NCI-H510A treated with DMSO at 0.1 percent for 48 hours (cell line): Measurements from ENCODE around the gene MORF4L1.
"Not testable (repeated sequence)": the region's sequence is repeated elsewhere in the genome, so short reads cannot be mapped to it uniquely, and the experiment has no call there.

Experiments
- DNase-seq: peaks from one replicate; lab custom pipeline; 2025; lab: John Stamatoyannopoulos, UW

The MORF4L1 gene

GRCh38 chr15:78902281-78903032 is 29.8 kb downstream of the MORF4L1 start:
- DNase-seq, result not testable (repeated sequence)

GRCh38 chr15:78904599-78905358 is 32.1 kb downstream of the MORF4L1 start:
- no peak for DNase-seq

DNA sequence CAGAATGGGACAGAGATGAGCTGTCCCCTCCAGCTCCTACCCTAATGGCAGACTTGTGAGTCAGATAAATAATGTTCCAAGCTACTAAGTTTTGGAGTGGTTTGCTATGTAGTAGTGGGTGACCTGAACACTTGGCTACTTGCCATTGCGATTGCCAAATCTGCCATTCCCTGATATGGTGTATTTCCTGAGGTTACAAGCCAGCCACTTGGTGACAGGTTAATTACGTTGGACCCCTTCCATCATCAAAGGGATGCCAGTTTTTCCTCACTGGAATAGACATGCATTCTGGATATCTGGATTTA is 33.6 kb downstream of the MORF4L1 start:
- DNase-seq, result no peak

- DNase-seq, result no peak
Observed at GRCh38 chr15:78907577-78907976, 34.9 kb downstream of the MORF4L1 start.

- DNase-seq, result no peak
Observed at GRCh38 chr15:78909160-78909695, 36.5 kb downstream of the MORF4L1 start.

GRCh38 chr15:78909791-78910228 is 37.1 kb downstream of the MORF4L1 start:
- DNase-seq, result no peak

GRCh38 chr15:78910271-78910670 is 37.6 kb downstream of the MORF4L1 start:
- no peak for DNase-seq

DNA sequence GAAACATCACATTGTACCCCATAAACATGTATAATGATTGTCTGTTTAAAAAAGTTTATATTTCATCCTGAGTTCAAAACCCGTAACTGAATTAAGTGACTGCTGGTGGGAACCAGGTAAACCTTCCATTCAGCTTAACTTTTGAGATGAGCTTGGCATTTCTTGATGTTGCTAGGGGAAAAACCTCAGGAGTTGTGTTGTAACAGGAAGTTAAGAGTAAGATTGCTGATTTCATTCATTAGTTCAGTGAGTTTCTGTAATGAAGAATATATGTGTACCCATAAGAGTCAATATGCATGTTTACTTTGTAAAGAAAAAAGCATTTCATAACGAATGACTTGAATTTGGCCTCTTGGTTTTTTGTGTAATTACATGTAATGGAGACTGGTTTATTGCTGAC is 39.6 kb downstream of the MORF4L1 start:
- no peak for DNase-seq

- DNase-seq, result no peak
Observed at GRCh38 chr15:78913012-78913411, 40.3 kb downstream of the MORF4L1 start.

- DNase-seq, result no peak
Observed at GRCh38 chr15:78914027-78914764, 41.5 kb downstream of the MORF4L1 start.

DNA sequence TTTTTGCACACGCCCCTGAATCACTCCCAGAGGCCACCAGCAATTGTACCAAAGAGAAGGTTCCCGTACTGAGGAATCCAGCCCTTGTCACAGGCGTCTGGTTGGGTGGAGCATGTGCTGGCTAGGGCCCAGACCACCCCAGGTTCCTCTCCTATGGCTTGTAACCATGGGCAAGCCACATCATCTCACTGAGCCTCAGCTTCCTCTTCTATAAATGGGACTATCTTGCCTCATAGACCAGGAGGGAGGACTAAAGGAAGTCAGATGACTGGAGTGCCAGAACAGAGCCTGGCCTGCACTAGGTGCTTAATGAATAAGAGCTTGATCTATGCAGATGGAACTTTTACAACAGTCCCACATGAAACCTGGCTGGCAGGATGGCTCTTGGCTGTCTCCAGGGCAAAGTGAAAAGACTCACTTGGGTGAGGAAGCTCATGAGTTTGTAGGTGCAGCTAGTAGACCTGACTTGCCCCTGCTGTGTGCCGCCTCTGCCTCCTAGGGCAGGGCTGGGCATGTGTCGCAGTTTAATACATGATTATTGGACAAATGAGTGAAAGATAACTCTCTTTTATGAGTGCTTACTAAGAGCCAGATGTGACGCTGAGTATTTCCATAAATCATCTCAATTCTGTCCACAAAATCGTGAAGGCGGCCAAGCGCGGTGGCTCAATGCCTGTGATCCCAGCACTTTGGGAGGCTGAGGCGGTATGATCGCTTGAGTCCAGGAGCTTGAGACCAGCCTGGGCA is 42.8 kb downstream of the MORF4L1 start:
- no peak for DNase-seq

DNA sequence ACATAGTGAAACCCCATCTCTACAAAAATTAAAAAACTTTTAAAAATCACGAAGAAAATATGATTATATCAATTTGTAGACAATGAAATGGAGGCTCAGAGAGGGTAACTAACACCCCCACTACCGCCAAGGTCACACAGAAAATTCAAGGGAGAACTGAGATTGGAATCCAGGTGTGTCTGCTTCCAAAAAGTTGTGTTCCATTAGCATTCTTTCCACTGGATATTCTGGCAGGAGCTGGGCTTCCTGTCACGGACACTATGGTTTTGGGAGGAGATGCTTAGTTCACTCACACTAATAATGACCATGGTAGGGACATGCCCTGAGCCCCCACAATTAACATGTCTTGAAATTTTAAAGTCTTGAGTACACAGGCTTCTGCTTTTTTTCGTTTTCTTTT is 43.4 kb downstream of the MORF4L1 start:
- no peak for DNase-seq

- no peak for DNase-seq
Observed at GRCh38 chr15:78917888-78918287, 45.2 kb downstream of the MORF4L1 start.

- DNase-seq, result no peak
Observed at GRCh38 chr15:78921517-78921916, 48.8 kb downstream of the MORF4L1 start.

- DNase-seq, result no peak
Observed at GRCh38 chr15:78921940-78922339, 49.2 kb downstream of the MORF4L1 start.

GRCh38 chr15:78922527-78922926 is 49.8 kb downstream of the MORF4L1 start:
- DNase-seq, result no peak

DNA sequence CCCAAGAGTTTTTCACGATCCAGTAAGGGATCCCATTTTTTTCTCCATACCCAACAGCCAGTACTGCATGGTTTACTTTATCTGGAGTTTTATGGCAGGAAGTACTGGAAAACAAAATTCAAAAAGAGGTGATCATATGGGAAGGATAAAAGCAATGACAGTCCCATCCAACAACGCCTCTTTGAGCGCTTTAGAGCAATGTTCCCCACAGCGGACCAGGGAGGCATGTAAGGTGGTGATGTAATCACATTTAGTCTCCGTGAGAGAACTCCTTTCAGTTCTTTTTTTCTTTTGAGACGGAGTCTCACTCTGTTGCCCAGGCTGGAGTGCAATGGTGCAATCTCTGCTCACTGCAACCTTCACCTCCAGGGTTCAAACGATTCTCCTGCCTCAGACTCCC is 50.3 kb downstream of the MORF4L1 start:
- DNase-seq, result no peak

DNA sequence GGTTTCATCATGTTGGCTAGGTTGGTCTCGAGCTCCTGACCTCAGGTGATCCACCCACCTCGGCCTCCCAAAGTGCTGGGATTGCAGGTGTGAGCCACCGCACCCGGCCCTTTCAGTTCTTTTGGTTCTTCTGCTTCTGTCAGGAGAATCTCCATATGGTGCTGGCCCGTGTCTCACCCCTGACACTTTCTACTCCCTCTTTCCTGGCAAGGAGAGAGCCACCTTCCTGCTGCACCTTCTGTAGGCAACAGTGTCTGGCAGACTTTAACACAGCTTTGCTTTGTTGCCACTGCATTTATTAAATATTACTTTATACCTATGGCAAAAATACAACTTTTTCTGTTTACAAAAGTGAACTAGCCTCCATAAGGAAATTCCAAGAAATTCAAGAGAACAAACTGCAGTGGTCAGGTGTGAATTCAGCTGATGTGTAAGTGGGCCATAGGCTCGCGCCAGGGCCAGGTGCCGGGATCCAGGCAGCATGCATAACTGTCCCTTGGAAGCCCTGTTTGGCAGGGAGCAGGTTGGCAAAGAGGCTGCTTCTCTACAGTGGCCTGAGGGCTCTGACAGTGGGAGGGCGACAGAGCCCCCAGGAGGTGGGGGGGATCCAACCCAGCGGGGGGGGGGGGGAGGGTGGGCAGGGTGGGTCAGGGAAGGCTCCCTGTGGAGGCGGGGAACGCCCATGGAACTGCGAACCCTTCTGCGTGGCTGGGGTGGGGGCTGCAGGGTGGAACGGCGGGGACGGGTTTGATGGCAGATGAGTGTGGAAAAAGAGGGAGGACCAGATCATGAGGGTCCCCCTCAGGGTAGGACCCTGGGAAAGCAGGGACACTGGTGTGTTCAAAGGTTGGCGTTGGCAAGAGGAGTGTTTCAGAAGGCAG is 51.0 kb downstream of the MORF4L1 start:
- DNase-seq, result no peak

DNA sequence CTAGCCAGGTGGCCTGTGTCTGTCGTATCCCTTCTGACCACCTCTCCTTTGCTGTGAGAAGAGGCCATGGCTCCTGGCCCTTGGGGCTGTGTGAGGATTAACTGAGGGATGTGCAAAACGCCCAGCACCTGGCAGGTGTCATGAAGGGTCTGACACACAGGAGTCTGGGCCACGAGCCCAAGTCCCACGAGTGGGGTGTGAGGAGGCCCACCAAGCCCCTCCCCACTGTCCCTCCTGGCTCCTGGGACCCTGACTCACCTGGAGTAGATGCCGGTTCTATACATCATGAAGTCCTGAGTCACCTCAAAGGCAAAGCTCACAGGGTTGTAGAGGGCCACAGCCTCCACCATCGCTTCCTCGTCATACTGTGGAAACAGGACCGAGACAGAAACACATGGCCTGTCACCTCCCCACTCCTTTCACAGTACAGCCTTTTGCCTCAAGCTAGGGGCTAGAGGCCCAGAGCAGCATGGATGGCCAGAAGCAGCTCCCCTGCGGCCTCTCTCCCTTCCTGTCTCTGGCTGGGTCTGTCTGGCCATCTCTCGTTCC is 52.5 kb downstream of the MORF4L1 start:
- DNase-seq, result no peak

DNA sequence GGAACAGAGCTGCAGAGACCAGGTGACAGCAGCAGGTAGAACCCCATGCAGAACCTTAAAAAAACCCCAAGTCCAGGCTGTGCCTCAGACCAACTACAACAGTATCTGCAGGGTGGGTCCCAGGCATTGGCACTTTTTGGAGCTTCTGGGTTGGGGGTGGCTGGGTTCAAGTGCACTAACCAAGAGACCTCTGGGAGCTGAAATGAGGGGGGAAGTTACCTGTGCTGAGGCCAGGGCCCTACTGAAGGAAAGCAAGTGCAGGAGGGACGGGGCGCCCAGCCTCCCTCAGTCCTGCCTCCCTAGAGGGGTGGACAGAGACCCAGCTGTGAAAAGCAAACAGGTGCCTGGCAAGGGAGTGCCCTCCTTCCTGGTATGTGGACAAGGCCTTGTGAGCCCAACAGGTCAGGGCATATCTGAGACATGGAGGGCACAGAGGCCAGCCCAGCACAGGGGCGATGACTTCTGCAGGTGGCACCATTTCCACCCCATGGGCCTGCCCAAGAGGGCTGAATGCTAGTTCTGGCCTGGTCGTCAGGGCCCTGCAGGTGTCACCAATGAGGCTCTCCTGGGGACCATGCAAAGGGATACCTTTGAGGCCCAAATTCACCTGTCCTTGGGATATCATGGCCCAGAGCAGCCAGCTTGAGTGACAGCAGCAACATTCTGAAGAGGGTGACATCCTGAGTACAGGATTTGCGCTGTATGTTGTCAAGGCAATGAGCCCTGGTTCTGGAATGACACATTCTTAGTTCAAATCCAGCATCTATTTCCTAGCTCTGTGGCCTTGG is 53.5 kb downstream of the MORF4L1 start:
- no peak for DNase-seq
